ENCODE data around the gene DST. TPM values are rescaled to one million over a fixed set of nuclear protein-coding genes. Genes with fewer than 3 reads are reported as not detected.

The DST gene
- total RNA-seq, 1 donor from 2014 or later, result 124 TPM

GRCh38 chr6:56625356-56625755 lies 17.3 kb downstream of the DST start:
- Mint-ChIP-seq H3K27ac (ENCODE audit: unreplicated experiment) (no peak overlapping the region), H3K9me3 (no peaks in the 10 kb centered on the region), H3K27me3 (ENCODE audit: low read depth) (no peaks in the 10 kb centered on the region), H3K4me3 (no peak overlapping the region), H3K36me3 (ENCODE audit: low read depth) (peaks cover 15% of the 10 kb centered on the region), H3K4me1 (peaks cover 9% of the 10 kb centered on the region)
- DNase-seq (ENCODE audit: low read depth, low spot score), result no peak
- TF ChIP-seq CTCF (conservative IDR thresholded peaks at IDR 0.05), result no peak

GRCh38 chr6:56624728-56625069 lies 18.0 kb downstream of the DST start:
- H3K4me3 Mint-ChIP-seq, result no peak overlapping the region
- no peaks in the 10 kb centered on the region for H3K9me3 Mint-ChIP-seq
- TF ChIP-seq CTCF (conservative IDR thresholded peaks at IDR 0.05), result no peak
- no peak for DNase-seq (ENCODE audit: low read depth, low spot score)
- peaks cover 9% of the 10 kb centered on the region for H3K4me1 Mint-ChIP-seq
- peaks cover 15% of the 10 kb centered on the region for H3K36me3 Mint-ChIP-seq (ENCODE audit: low read depth)
- no peak overlapping the region for H3K27ac Mint-ChIP-seq (ENCODE audit: unreplicated experiment)
- no peaks in the 10 kb centered on the region for H3K27me3 Mint-ChIP-seq (ENCODE audit: low read depth)

- no peak for TF ChIP-seq CTCF (conservative IDR thresholded peaks at IDR 0.05)
- H3K27me3 Mint-ChIP-seq (ENCODE audit: low read depth), result no peaks in the 10 kb centered on the region
- peaks cover 9% of the 10 kb centered on the region for H3K4me1 Mint-ChIP-seq
- peaks cover 15% of the 10 kb centered on the region for H3K36me3 Mint-ChIP-seq (ENCODE audit: low read depth)
- DNase-seq (ENCODE audit: low read depth, low spot score), result no peak
- no peak overlapping the region for H3K4me3 Mint-ChIP-seq
- H3K27ac Mint-ChIP-seq (ENCODE audit: unreplicated experiment), result no peak overlapping the region
- no peaks in the 10 kb centered on the region for H3K9me3 Mint-ChIP-seq
Measured at GRCh38 chr6:56624046-56624727, 18.5 kb downstream of the DST start.

GRCh38 chr6:56620229-56620868 lies 22.3 kb downstream of the DST start:
- no peak for DNase-seq (ENCODE audit: low read depth, low spot score)
- no peaks in the 10 kb centered on the region for H3K27me3 Mint-ChIP-seq (ENCODE audit: low read depth)
- no peak overlapping the region for H3K4me3 Mint-ChIP-seq
- H3K4me1 Mint-ChIP-seq, result peaks cover 9% of the 10 kb centered on the region
- H3K27ac Mint-ChIP-seq (ENCODE audit: unreplicated experiment), result no peak overlapping the region
- peaks cover 9% of the 10 kb centered on the region for H3K36me3 Mint-ChIP-seq (ENCODE audit: low read depth)
- H3K9me3 Mint-ChIP-seq, result no peaks in the 10 kb centered on the region
- TF ChIP-seq CTCF (conservative IDR thresholded peaks at IDR 0.05), result no peak

GRCh38 chr6:56618050-56618449 lies 24.6 kb downstream of the DST start:
- TF ChIP-seq CTCF (conservative IDR thresholded peaks at IDR 0.05), result peak; percentile 21
- no peaks in the 10 kb centered on the region for H3K27me3 Mint-ChIP-seq (ENCODE audit: low read depth)
- H3K27ac Mint-ChIP-seq (ENCODE audit: unreplicated experiment), result no peak overlapping the region
- H3K4me3 Mint-ChIP-seq, result no peak overlapping the region
- no peak for DNase-seq (ENCODE audit: low read depth, low spot score)
- H3K9me3 Mint-ChIP-seq, result no peaks in the 10 kb centered on the region
- H3K36me3 Mint-ChIP-seq (ENCODE audit: low read depth), result peaks cover 4% of the 10 kb centered on the region
- no peaks in the 10 kb centered on the region for H3K4me1 Mint-ChIP-seq
